GM18870 (cell line): ENCODE measurements around the gene RHOV.

Source experiments
- ATAC-seq: cut with Tn5 transposase; IDR thresholded peaks from one replicate; pipeline ENCODE4 v1.9.1; 2021; ENCODE audit warnings: moderate library complexity; ENCODE audit not compliant: unreplicated experiment

The RHOV gene, protein sequence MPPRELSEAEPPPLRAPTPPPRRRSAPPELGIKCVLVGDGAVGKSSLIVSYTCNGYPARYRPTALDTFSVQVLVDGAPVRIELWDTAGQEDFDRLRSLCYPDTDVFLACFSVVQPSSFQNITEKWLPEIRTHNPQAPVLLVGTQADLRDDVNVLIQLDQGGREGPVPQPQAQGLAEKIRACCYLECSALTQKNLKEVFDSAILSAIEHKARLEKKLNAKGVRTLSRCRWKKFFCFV

GRCh38 chr15:40873694-40874561 lies at the start of gene RHOV:
RHOV (minus strand) TSS chr15:40874234; CDS start chr15:40874139, 95 bp downstream.
- no peak for ATAC-seq

GRCh38 chr15:40923551-40923950 lies 49.5 kb upstream of the RHOV start:
- ATAC-seq: no peak

DNA sequence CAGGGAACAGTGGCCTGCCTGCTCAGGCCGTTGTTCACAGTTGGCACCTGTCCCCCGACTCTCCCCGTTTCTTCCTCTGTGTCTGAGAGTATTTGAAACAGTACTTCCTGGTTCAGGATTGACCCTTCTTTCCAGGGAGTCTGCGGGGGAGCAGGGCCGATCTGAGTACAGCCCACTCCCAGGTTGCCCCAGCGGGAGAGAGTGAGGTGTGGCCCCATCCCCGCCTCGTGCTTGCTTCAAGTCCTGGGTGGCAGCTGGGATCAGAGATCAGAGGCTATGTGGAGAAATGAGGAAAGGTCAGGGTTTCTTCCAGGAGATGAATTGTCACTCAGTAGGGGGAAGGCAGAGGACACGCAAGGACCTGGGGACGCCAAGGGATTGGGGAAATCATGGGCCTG lies 48.6 kb upstream of the RHOV start:
- ATAC-seq: no peak

DNA sequence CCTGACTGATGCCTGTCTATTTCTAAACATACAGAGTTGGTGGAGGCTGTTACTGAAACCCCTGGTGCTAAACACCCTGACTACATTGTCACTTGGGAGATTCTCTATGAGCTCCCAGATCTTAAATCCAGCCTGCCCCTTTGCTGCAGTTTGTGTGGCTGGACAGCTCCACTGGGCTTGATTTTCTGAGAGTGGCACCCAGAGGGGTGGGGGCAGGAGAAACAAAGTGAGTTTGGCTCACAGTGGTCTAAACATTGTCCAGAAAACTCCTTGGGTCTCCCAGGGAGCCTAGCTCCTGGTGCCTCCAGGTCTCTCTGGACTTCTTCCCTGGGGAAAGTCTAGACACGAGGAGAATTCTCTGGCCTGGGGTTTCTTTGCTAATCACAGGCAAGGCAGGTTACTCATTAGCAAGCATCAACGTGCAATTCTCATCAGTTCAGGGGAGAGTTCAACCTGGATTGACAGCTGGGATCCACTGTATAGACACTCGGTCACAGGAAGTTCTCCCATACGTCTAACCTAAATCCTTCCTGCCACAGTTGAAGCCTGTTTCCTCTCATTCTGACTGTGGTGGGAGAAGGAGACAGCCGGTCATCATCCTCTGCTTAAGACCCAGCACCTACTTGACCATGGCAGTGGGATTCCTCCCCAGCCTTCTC lies 48.0 kb upstream of the RHOV start:
- ATAC-seq: no peak

DNA sequence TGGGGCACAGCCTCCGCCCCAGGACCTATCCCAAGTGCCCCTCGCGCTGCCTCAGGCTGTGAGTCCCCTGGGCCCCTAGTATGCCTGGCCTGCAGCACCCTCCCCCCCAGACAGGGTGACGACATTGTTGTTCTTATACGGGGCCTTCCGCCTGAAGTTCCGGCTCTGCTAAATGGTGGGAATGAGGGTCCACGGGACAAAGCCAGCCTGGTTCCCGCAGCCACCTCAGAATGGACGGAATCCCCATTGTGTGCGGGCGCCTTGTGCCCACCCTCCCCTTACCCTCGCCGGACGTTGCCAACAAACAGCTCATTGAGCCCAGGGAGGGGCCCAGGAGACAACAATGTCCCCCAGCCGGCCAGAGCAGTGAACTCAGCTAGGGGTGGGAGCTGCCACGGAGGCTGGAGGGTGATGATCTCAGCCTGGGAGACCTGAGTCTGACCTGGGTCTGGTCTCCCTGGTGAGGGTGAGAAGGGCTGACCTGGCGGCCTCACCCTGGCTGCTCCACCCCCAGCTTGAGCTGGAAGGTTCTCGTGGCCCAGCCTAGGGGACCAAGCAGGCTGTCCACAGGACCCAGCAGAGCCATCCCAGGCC lies 44.9 kb upstream of the RHOV start:
- ATAC-seq: no peak

GRCh38 chr15:40918146-40918798 lies 44.2 kb upstream of the RHOV start:
- no peak for ATAC-seq

GRCh38 chr15:40917585-40917984 lies 43.6 kb upstream of the RHOV start:
- ATAC-seq: no peak

GRCh38 chr15:40915679-40916078 lies 41.6 kb upstream of the RHOV start:
- no peak for ATAC-seq

GRCh38 chr15:40915116-40915661 lies 41.2 kb upstream of the RHOV start:
- no peak for ATAC-seq

DNA sequence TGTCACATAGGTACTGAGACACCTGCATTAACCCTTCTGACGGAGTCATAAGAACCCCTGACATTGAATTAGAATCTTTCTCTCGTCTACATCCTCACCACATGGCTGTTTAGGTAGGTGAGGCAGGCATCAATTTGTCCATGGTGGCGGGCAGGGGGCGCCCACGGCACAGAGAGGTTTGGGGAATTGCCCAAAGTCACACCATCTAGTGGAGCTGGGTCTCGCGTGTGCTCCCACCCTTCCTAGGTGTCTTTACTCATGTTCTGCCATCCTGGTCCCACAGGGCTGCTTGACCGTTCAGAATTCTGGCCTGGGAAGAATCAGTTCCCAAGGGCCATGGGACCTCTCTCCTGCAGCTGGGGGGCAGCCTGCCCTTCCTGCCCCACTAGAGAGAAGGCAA lies 40.5 kb upstream of the RHOV start:
- ATAC-seq: no peak

- no peak for ATAC-seq
Measured at GRCh38 chr15:40914013-40914412, 40.0 kb upstream of the RHOV start.

- ATAC-seq: no peak
Measured at GRCh38 chr15:40912478-40912877, 38.4 kb upstream of the RHOV start.

GRCh38 chr15:40911693-40912092 lies 37.7 kb upstream of the RHOV start:
- ATAC-seq: no peak

DNA sequence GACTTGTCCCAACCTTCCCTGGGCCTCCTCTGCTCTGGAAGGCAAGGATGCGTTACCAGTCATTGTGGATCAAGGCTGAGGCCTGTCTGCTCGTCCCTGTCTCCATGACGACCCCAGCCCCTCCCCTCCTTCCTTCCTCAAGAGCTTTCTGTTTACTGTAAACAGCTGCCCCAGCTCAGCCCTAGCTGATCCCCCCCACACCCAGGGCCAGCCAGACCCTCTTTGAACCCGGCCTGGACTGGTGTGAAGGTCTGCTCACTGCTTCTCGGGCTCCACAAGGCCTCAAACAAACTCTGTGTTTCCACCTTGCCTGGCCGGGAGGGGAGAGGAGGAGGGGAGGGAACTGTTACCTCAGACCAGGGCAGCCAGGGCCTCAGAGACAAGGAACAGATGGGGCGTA lies 37.1 kb upstream of the RHOV start:
- ATAC-seq: no peak

- ATAC-seq: no peak
Measured at GRCh38 chr15:40909662-40910630, 35.9 kb upstream of the RHOV start.

GRCh38 chr15:40908095-40908494 lies 34.1 kb upstream of the RHOV start:
- ATAC-seq: no peak

- ATAC-seq: no peak
Measured at GRCh38 chr15:40906991-40907802, 33.2 kb upstream of the RHOV start.

GRCh38 chr15:40906091-40906990 lies 32.3 kb upstream of the RHOV start:
- no peak for ATAC-seq
